Ammon's horn (tissue), 1 donor: ENCODE measurements around the gene ADISSP.

ENCODE experiments used
- DNase-seq: peaks from one replicate; pipeline ENCODE4 v3.0.0-alpha.2; 2016; ENCODE audit warnings: low spot score

Gene ADISSP

GRCh38 chr20:3767427-3768341 is at the start of gene ADISSP:
ADISSP (minus strand) TSS chr20:3767753; CDS start chr20:3760100, 7,653 bp downstream.
- DNase-seq: peak; percentile 99

DNA sequence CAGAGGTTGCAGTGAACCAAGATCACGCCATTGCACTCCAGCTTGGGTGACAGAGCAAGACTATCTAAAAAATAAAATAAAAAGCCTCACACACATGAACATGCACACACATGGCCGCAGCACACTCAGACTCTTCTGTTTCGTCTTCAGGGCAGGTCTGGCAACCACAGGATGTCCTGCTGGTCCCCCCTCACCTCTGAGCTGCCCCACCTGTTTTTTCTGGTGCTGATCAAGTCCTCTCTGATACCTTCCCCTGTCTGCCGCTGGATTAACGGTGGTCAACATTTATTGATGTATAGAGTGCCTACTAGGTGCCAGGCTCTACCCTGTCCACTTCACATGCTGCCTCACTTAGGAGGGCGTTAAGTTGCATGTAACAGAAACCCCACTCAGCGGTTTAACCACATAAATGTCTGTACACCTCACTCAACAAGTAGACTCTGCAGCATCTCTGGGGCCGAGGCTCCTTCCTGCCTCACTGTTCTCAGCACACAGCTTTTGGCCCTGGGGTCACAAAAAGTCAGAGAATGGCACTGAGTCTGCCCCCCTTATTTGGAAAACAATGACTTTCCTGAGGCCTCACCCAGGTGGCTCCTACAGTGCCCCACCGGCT is 48.3 kb upstream of the ADISSP start:
- DNase-seq: no peak

DNA sequence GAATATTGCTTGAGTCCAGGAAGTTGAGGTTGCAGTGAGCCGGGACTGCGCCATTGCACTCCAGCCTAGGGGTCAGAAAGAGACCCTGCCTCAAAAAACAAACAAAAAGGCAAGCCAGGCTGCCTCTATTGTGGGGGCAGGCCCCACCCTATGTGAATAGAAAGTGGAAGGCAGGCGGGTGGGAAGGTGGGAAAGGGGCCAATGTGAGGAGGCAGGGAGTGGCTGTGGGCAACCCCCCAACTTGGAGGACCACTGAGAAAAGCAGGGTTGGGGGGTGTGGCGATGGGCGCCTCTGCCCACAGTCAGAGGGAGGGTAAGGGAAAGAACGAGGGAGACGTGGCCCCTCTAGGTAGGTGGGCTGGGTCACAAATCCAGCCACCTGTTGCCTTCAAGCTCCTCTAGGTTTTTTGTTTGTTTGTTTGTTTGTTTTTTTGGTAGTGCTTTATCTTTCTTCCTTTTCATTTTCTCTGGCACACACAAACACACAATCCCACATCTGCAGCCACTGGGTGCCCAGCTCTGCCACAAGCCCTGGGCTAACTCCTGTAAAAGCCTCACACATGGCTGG is 47.5 kb upstream of the ADISSP start:
- DNase-seq: no peak

GRCh38 chr20:3813848-3814581 is 46.5 kb upstream of the ADISSP start:
- no peak for DNase-seq

GRCh38 chr20:3812975-3813847 is 45.7 kb upstream of the ADISSP start:
- no peak for DNase-seq

GRCh38 chr20:3812259-3812681 is 44.7 kb upstream of the ADISSP start:
- DNase-seq: no peak

GRCh38 chr20:3811467-3812258 is 44.1 kb upstream of the ADISSP start:
- DNase-seq: peak; percentile 96

DNA sequence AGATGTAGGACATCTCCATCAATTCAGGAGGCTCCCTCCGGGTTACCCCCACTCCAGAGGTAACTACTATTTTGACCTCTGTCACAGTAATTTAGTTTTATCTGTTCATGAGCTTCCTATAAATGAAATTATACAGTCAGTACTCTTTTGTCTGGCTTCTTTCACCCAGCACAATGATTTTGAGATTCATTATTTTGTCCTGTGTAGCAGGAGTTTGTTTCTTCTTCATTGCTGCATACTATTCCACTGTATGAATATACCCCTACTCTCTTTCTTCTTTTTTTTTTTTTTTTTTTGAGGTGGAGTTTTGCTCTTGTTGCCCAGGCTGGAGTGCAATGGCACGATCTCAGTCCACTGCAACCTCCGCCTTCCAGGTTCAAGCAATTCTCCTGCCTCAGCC is 41.0 kb upstream of the ADISSP start:
- no peak for DNase-seq

DNA sequence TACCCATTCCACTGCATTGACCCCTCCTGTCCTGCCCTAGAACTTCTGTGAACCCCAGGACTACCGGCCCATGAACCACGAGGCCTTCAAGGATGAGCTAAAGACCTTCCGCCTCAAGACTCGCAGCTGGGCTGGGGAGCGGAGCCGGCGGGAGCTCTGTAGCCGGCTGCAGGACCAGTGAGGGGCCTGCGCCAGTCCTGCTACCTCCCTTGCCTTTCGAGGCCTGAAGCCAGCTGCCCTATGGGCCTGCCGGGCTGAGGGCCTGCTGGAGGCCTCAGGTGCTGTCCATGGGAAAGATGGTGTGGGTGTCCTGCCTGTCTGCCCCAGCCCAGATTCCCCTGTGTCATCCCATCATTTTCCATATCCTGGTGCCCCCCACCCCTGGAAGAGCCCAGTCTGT is 37.2 kb upstream of the ADISSP start:
- DNase-seq: no peak

DNA sequence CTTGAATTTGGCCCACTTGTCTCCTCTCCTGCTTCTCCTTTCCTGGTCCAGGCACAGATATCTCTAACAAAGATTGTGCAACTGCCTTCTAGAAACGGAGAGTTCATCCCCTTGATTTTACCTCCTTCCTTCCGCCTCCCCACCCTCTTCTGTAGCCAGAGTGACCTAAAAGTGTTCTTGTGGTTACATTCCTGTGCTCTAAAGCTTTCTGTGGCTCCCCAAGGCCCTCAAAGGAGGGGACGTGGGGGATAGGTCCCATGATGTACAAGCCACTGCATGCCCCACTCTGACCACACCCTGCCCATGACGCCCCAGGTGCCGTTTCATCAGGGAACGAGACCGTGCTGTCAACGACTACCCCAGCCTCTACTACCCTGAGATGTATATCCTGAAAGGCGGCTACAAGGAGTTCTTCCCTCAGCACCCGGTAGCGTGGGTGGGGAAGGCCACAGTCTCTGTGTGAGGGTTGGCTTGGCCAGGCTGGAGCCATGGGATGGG is 36.8 kb upstream of the ADISSP start:
- no peak for DNase-seq

- DNase-seq: no peak
These were observed 36.3 kb upstream of the ADISSP start for GRCh38 chr20:3803854-3804253.

DNA sequence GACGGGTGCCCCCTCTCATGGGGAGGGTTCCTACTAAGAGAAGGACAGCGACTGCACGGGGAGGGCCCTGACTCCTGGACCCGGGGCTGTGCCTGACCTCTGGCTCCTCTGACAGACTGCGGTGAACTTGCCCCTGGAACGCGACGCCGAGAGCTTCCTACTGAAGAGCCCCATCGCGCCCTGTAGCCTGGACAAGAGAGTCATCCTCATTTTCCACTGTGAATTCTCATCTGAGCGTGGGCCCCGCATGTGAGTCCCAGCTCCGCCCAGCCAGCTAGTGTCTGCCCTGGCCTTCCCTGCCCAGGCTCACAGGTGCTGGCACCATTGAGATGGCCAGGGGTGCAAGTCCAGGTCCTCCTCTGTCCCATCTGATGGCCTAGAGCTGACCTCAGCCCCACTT is 35.7 kb upstream of the ADISSP start:
- no peak for DNase-seq

DNA sequence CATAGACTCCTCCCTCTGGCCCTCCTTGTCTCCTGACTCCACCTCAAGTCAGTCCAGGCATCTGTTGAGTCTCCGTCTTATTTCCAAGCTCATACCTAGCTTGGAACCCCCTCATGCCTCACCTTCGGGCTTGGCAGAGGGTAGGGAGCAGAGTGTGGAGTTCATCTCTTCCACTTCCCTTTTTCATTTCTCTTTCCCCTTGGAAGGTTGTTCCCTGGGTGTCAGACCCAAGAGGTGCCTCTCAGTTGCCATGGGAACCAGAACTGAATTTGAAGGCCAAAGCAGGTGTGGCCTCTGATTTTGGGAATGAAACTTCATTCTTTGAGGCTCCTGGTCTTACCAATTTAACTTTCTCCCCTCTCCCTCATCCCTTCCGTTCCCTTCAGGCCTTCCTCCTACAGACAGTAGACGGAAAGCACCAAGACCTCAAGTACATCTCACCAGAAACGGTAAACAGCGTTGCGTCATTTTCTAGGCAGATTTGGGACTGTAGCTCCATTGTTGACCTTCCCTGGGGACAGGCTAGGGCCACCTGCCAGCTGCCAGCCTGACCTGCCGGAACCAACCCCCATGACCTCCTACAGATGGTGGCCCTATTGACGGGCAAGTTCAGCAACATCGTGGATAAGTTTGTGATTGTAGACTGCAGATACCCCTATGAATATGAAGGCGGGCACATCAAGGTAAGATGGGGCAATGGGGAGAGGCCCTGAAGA is 35.1 kb upstream of the ADISSP start:
- DNase-seq: no peak

GRCh38 chr20:3801846-3802245 is 34.3 kb upstream of the ADISSP start:
- DNase-seq: no peak

GRCh38 chr20:3801299-3801698 is 33.7 kb upstream of the ADISSP start:
- DNase-seq: no peak

GRCh38 chr20:3800878-3801260 is 33.3 kb upstream of the ADISSP start:
- no peak for DNase-seq

GRCh38 chr20:3800256-3800877 is 32.8 kb upstream of the ADISSP start:
- DNase-seq: no peak

- no peak for DNase-seq
These were observed 31.3 kb upstream of the ADISSP start for GRCh38 chr20:3798908-3799248.

GRCh38 chr20:3798373-3798768 is 30.8 kb upstream of the ADISSP start:
- DNase-seq: no peak
